Thyroid gland (tissue), 4 donors: ENCODE data around the gene KCNG1.

ENCODE experiments used
- CTCF ChIP-seq, 6 experiments: fragments of 200-600 bp in 3 of 6; fragments of 450-650 bp in 3 of 6; sonication (generic) in 3 of 6; IDR thresholded peaks; one replicate each; pipeline ENCODE4 v1.5.1; 2016 to 2019; ENCODE audit warnings: antibody characterized with exemption in 6 of 6, mild to moderate bottlenecking in 2 of 6, inconsistent platforms in 1 of 6, moderate library complexity in 1 of 6
- POLR2A ChIP-seq, 2 donors: fragments of 450-650 bp; IDR thresholded peaks; one replicate each; pipeline ENCODE4 v1.6.1; 2017; ENCODE audit warnings: antibody characterized with exemption in 2 of 2, mild to moderate bottlenecking in 2 of 2, moderate library complexity in 1 of 2

GRCh38 chr20:51029963-51030920 lies 7.3 kb upstream of the KCNG1 start:
- TF ChIP-seq CTCF (IDR thresholded peaks at IDR 0.05) (no peak), POLR2A (IDR thresholded peaks at IDR 0.05) (no peak)
